H9 (cell line): ENCODE measurements around the gene PIAS3. TPM values are rescaled to one million over a fixed set of nuclear protein-coding genes. Genes with fewer than 3 reads are reported as not detected.
A peak's percentile ranks its signal among the peaks of the same experiment; 100 is the strongest.

Source experiments
- DNase-seq: peaks from one replicate; pipeline ENCODE4 v3.0.0-alpha.2; 2017
- H2AFZ ChIP-seq: one replicate; pipeline ENCODE4 v1.6.1; 2013; ENCODE audit warnings: mild to moderate bottlenecking, low read length, control low read depth, moderate library complexity
- H2AK5ac ChIP-seq: 2 replicates; pipeline ENCODE4 v1.6.1; 2013; ENCODE audit warnings: low read length, control low read depth, mixed read lengths; ENCODE audit not compliant: insufficient read length
- H2BK120ac ChIP-seq: one replicate; pipeline ENCODE4 v1.6.1; 2013; ENCODE audit warnings: low read depth, mild to moderate bottlenecking, low read length, control low read depth, inconsistent platforms; ENCODE audit not compliant: poor library complexity, severe bottlenecking
- H2BK12ac ChIP-seq: 2 replicates; pipeline ENCODE4 v1.6.1; 2013; ENCODE audit warnings: low read length, control low read depth, mixed read lengths, low read depth; ENCODE audit not compliant: insufficient read length
- H2BK15ac ChIP-seq: 2 replicates; pipeline ENCODE4 v1.6.1; 2013; ENCODE audit warnings: low read depth, low read length, control low read depth
- H2BK20ac ChIP-seq: one replicate; pipeline ENCODE4 v1.6.1; 2013; ENCODE audit warnings: low read depth, mild to moderate bottlenecking, low read length, control low read depth, inconsistent platforms; ENCODE audit not compliant: poor library complexity, severe bottlenecking
- H2BK5ac ChIP-seq: 2 replicates; pipeline ENCODE4 v1.6.1; 2013; ENCODE audit warnings: low read length, control low read depth, mixed read lengths; ENCODE audit not compliant: insufficient read length
- H3K14ac ChIP-seq: 2 replicates; pipeline ENCODE4 v1.6.1; 2013; ENCODE audit warnings: low read length, control low read depth; ENCODE audit not compliant: insufficient read depth
- H3K18ac ChIP-seq: 2 replicates; pipeline ENCODE4 v1.6.1; 2013; ENCODE audit warnings: low read depth, mild to moderate bottlenecking, mixed read lengths, low read length, control low read depth; ENCODE audit not compliant: insufficient read length
- H3K23ac ChIP-seq: 2 replicates; pipeline ENCODE4 v1.6.1; 2013; ENCODE audit warnings: low read length, control low read depth, mixed read lengths, low read depth; ENCODE audit not compliant: insufficient read length
- H3K23me2 ChIP-seq: 2 replicates; pipeline ENCODE4 v1.6.1; 2013; ENCODE audit warnings: low read depth, mild to moderate bottlenecking, mixed read lengths, low read length, control low read depth; ENCODE audit not compliant: insufficient read length, poor library complexity, severe bottlenecking
- H3K27ac ChIP-seq: 2 replicates; pipeline ENCODE4 v1.5.1; 2013; ENCODE audit warnings: low read length, control low read depth, mixed read lengths, low read depth; ENCODE audit not compliant: insufficient read length
- H3K27me3 ChIP-seq: 2 replicates; pipeline ENCODE4 v1.6.1; 2013; ENCODE audit warnings: low read length, control low read depth, inconsistent platforms; ENCODE audit not compliant: insufficient read depth
- H3K4ac ChIP-seq: 2 replicates; pipeline ENCODE4 v1.6.1; 2013; ENCODE audit warnings: low read depth, mild to moderate bottlenecking, control low read depth, inconsistent platforms, low read length, moderate library complexity
- H3K4me1 ChIP-seq: 2 replicates; pipeline ENCODE4 v1.6.1; 2013; ENCODE audit warnings: low read length, control low read depth, inconsistent platforms; ENCODE audit not compliant: insufficient read depth
- H3K4me2 ChIP-seq: 2 replicates; pipeline ENCODE4 v1.6.1; 2013; ENCODE audit warnings: low read length, control low read depth, mixed read lengths; ENCODE audit not compliant: insufficient read length, insufficient read depth
- H3K56ac ChIP-seq: 2 replicates; pipeline ENCODE4 v1.6.1; 2013; ENCODE audit warnings: low read depth, mild to moderate bottlenecking, mixed read lengths, low read length, control low read depth; ENCODE audit not compliant: insufficient read length
- H3K79me1 ChIP-seq: 2 replicates; pipeline ENCODE4 v1.6.1; 2013; ENCODE audit warnings: low read depth, mild to moderate bottlenecking, moderate library complexity, low read length, control low read depth, inconsistent platforms; ENCODE audit not compliant: insufficient read depth, poor library complexity, severe bottlenecking
- H3K79me2 ChIP-seq: 2 replicates; pipeline ENCODE4 v1.6.1; 2013; ENCODE audit warnings: low read length, control low read depth, inconsistent platforms; ENCODE audit not compliant: insufficient read depth
- H3K9ac ChIP-seq: 2 replicates; pipeline ENCODE4 v1.6.1; 2013; ENCODE audit warnings: low read length, control low read depth, mixed read lengths; ENCODE audit not compliant: insufficient read length; ENCODE audit errors: extremely low read depth
- H3K9me3 ChIP-seq: one replicate; pipeline ENCODE4 v1.6.1; 2013; ENCODE audit warnings: low read depth, low read length, inconsistent platforms; ENCODE audit not compliant: control insufficient read depth
- H3T11ph ChIP-seq: one replicate; pipeline ENCODE4 v1.6.1; 2013; ENCODE audit warnings: mild to moderate bottlenecking, low read length, control low read depth, inconsistent platforms
- H4K20me1 ChIP-seq: one replicate; pipeline ENCODE4 v1.6.1; 2013; ENCODE audit not compliant: control insufficient read depth, insufficient read length, insufficient read depth
- H4K5ac ChIP-seq: 2 replicates; pipeline ENCODE4 v1.6.1; 2013; ENCODE audit warnings: low read depth, mild to moderate bottlenecking, mixed read lengths, low read length, control low read depth; ENCODE audit not compliant: insufficient read length
- H4K8ac ChIP-seq: replicated peaks from 2 replicates; pipeline ENCODE4 v1.6.1; 2013; ENCODE audit warnings: low read length, control low read depth, mixed read lengths, low read depth; ENCODE audit not compliant: insufficient read length
- H4K91ac ChIP-seq: 2 replicates; pipeline ENCODE4 v1.6.1; 2013; ENCODE audit warnings: low read depth, mild to moderate bottlenecking, moderate library complexity, mixed read lengths, low read length, control low read depth; ENCODE audit not compliant: insufficient read length
- H3K27ac Mint-ChIP-seq, 3 experiments: 2 replicates in 2 of 3; 3 replicates in 1 of 3; pipeline ENCODE4 v1.8.0; 2020 to 2021; ENCODE audit warnings: mixed read lengths in 3 of 3, mild to moderate bottlenecking in 1 of 3, moderate library complexity in 1 of 3
- H3K27me3 Mint-ChIP-seq: 2 replicates; pipeline ENCODE4 v1.8.0; 2021; ENCODE audit warnings: low read depth, mild to moderate bottlenecking, moderate library complexity, mixed read lengths
- H3K36me3 Mint-ChIP-seq, 3 experiments: 2 replicates in 2 of 3; 3 replicates in 1 of 3; pipeline ENCODE4 v1.8.0; 2020 to 2021; ENCODE audit warnings: low read depth in 3 of 3, mixed read lengths in 3 of 3; ENCODE audit not compliant: insufficient read depth in 1 of 3
- H3K4me1 Mint-ChIP-seq, 2 experiments: 2 replicates each; pipeline ENCODE4 v1.8.0; 2020; ENCODE audit warnings: mixed read lengths in 2 of 2
- H3K4me3 Mint-ChIP-seq, 2 experiments: 2 replicates in 1 of 2; 3 replicates in 1 of 2; pipeline ENCODE4 v1.8.0; 2020 to 2021; ENCODE audit warnings: mild to moderate bottlenecking in 2 of 2, mixed read lengths in 2 of 2, moderate library complexity in 1 of 2
- H3K9me3 Mint-ChIP-seq, 2 experiments: 2 replicates in 1 of 2; 3 replicates in 1 of 2; pipeline ENCODE4 v1.8.0; 2020; ENCODE audit warnings: mild to moderate bottlenecking in 2 of 2, mixed read lengths in 2 of 2, moderate library complexity in 1 of 2
- CTCF ChIP-seq: fragments of 200-600 bp; sonication (generic); conservative IDR thresholded peaks from 3 replicates; pipeline ENCODE4 v1.8.0; 2021; ENCODE audit warnings: antibody characterized with exemption, mild to moderate bottlenecking
- WGBS: extraction: QIAGEN DNeasy Blood & Tissue Kit; methylation state at CpG from one replicate; pipeline ENCODE4 v1.1.7; 2013; ENCODE audit warnings: missing lambda C conversion rate, low lambda C conversion rate, mixed read lengths; ENCODE audit not compliant: insufficient read length; ENCODE audit errors: extremely low coverage; 5-methylcytosine and 5-hydroxymethylcytosine counted together
- total RNA-seq: library from RNA; stranded (reverse); gene quantifications from 2 replicates; pipeline ENCODE4 v1.2.1, GENCODE V29; 2021

Gene PIAS3
- total RNA-seq, 1 experiment from 2014 or later, result 33.9 TPM

GRCh38 chr1:145858238-145858900 is 512 bp downstream of the PIAS3 start:
- Histone ChIP-seq H3T11ph (no peak overlapping the region), H3K14ac (peak overlapping the region; percentile 81; the same call in 1 of the 2 replicates), H4K91ac (no peak overlapping the region), H3K4ac (no peak overlapping the region), H2BK12ac (no peak overlapping the region), H4K8ac (no peak overlapping the region), H2BK5ac (no peak overlapping the region), H3K9ac (peak overlapping the region; percentile 64), H3K23ac (no peak overlapping the region), H2AFZ (no peak overlapping the region), H2BK15ac (no peak overlapping the region), H3K27me3 (no peaks in the 10 kb centered on the region), H3K23me2 (no peaks in the 10 kb centered on the region), H2AK5ac (no peak overlapping the region), H3K4me2 (peak overlapping the region; percentile 86), H3K27ac (no peak overlapping the region), H3K9me3 (no peaks in the 10 kb centered on the region), H4K20me1 (no peaks in the 10 kb centered on the region), H3K79me1 (peaks cover 3% of the 10 kb centered on the region), H4K5ac (no peak overlapping the region), H3K56ac (no peak overlapping the region), H2BK120ac (no peak overlapping the region), H2BK20ac (no peak overlapping the region), H3K79me2 (no peaks in the 10 kb centered on the region), H3K18ac (peak overlapping the region; percentile 90), H3K4me1 (peaks cover 4% of the 10 kb centered on the region; the same call in 1 of the 2 replicates)
- H3K36me3 Mint-ChIP-seq, result peaks cover 37 to 39% (median 38%) of the 10 kb centered on the region in 3 experiments
- peak overlapping the region; percentile 95 to 98 (median 98); a peak in 6 of 7 replicates for H3K27ac Mint-ChIP-seq
- peaks cover under 1% of the 10 kb centered on the region; the same call in 1 of the 2 replicates for H3K27me3 Mint-ChIP-seq
- peak overlapping the region; percentile 92 to 97 for H3K4me3 Mint-ChIP-seq
- no CpG with 5 or more reads among the region's 35 CpGs for WGBS
- peaks cover 4 to 5% of the 10 kb centered on the region in 2 experiments; a peak in 4 of 5 replicates for H3K9me3 Mint-ChIP-seq
- TF ChIP-seq CTCF, result no peak
- peaks cover 7 to 14% of the 10 kb centered on the region in 2 experiments for H3K4me1 Mint-ChIP-seq
- DNase-seq, result peak; percentile 92
